HepG2 (cell line): Measurements from ENCODE around the gene S100A13. TPM values are rescaled to one million over a fixed set of nuclear protein-coding genes. Genes with fewer than 3 reads are reported as not detected.

Experiments
- CCDC6 ChIP-seq: sonication (generic); formaldehyde crosslinking; IDR thresholded peaks from 2 replicates; pipeline ENCODE4 v1.8.1; 2022; ENCODE audit warnings: mild to moderate bottlenecking, missing genetic modification reagents, moderate library complexity
- CEBPB ChIP-seq: IDR thresholded peaks from 2 replicates; pipeline ENCODE4 v1.6.1; 2011; ENCODE audit warnings: low read depth, low read length, improper control_type of control experiment, borderline replicate concordance
- ESRRA ChIP-seq: sonication (generic); formaldehyde crosslinking; IDR thresholded peaks from 2 replicates; pipeline ENCODE4 v1.5.1; 2020; ENCODE audit warnings: mild to moderate bottlenecking, low read depth, missing genetic modification reagents
- FOXJ3 ChIP-seq: sonication (generic); formaldehyde crosslinking; IDR thresholded peaks from 2 replicates; pipeline ENCODE4 v1.4.0; 2020; ENCODE audit warnings: missing genetic modification reagents, mild to moderate bottlenecking, borderline replicate concordance
- ISL2 ChIP-seq: sonication (generic); formaldehyde crosslinking; IDR thresholded peaks from 2 replicates; pipeline ENCODE4 v1.5.0; 2020; ENCODE audit warnings: missing genetic modification reagents
- KDM5A ChIP-seq: fragments of 200-600 bp; sonication (generic); IDR thresholded peaks from 2 replicates; pipeline ENCODE4 v1.7.0; 2018; ENCODE audit warnings: antibody characterized with exemption, mild to moderate bottlenecking, low read length, borderline replicate concordance
- KLF12 ChIP-seq: sonication (generic); formaldehyde crosslinking; IDR thresholded peaks from 2 replicates; pipeline ENCODE4 v1.4.0; 2020; ENCODE audit warnings: missing genetic modification reagents, borderline replicate concordance
- KLF13 ChIP-seq: sonication (generic); formaldehyde crosslinking; IDR thresholded peaks from 2 replicates; pipeline ENCODE4 v1.4.0; 2020; ENCODE audit warnings: mild to moderate bottlenecking, missing genetic modification reagents
- MTA3 ChIP-seq: sonication (generic); formaldehyde crosslinking; IDR thresholded peaks from 2 replicates; pipeline ENCODE4 v1.4.0; 2020; ENCODE audit warnings: missing genetic modification reagents
- NFKBIZ ChIP-seq: IDR thresholded peaks from 2 replicates; pipeline ENCODE4 v1.6.1; 2018; ENCODE audit warnings: missing genetic modification reagents, missing compliant biosample characterization
- PCBP2 ChIP-seq: fragments of 200-400 bp; formaldehyde crosslinking; optimal IDR thresholded peaks from 2 replicates; pipeline ENCODE3; 2018; ENCODE audit warnings: low read length, low read depth; ENCODE audit not compliant: poor library complexity, severe bottlenecking
- RXRA ChIP-seq: sonication (generic); formaldehyde crosslinking; IDR thresholded peaks from 2 replicates; pipeline ENCODE4 v1.5.1; 2020; ENCODE audit warnings: missing genetic modification reagents
- TBX2 ChIP-seq: sonication (generic); formaldehyde crosslinking; IDR thresholded peaks from 2 replicates; pipeline ENCODE4 v1.5.0; 2020; ENCODE audit warnings: missing genetic modification reagents, mild to moderate bottlenecking, borderline replicate concordance
- YEATS4 ChIP-seq: sonication (generic); formaldehyde crosslinking; IDR thresholded peaks from 2 replicates; pipeline ENCODE4 v1.4.0; 2020; ENCODE audit warnings: missing genetic modification reagents, borderline replicate concordance
- ZFP62 ChIP-seq: sonication (generic); formaldehyde crosslinking; IDR thresholded peaks from 2 replicates; pipeline ENCODE4 v1.4.0; 2020; ENCODE audit warnings: missing genetic modification reagents
- ZNF30 ChIP-seq: sonication (generic); formaldehyde crosslinking; IDR thresholded peaks from 2 replicates; pipeline ENCODE4 v1.5.0; 2020; ENCODE audit warnings: mild to moderate bottlenecking, missing genetic modification reagents
- ZNF607 ChIP-seq: sonication (generic); formaldehyde crosslinking; IDR thresholded peaks from 2 replicates; pipeline ENCODE4 v1.5.1; 2020; ENCODE audit warnings: missing genetic modification reagents, mild to moderate bottlenecking, borderline replicate concordance
- ZNF879 ChIP-seq: sonication (generic); formaldehyde crosslinking; IDR thresholded peaks from 2 replicates; pipeline ENCODE4 v1.8.1; 2023; ENCODE audit warnings: missing genetic modification reagents
- polyA plus RNA-seq, 8 experiments: library from polyadenylated mRNA; depleted of rRNA in 3 of 8; stranded (reverse) in 7 of 8; unstranded in 1 of 8; fragments of >200 nt; fragmentation: Illumina TruSeq in 4 of 8; extraction: Trizol in 4 of 8; gene quantifications; 2 replicates each; pipeline versions ENCODE4 v1.2.1 to v1.2.3, GENCODE V29; 2011 to 2016; ENCODE audit warnings: low read depth in 4 of 8, missing spikeins in 1 of 8, mixed read lengths in 1 of 8; ENCODE audit not compliant: insufficient read depth in 1 of 8
- total RNA-seq, 5 experiments: library from RNA; depleted of rRNA; stranded (reverse); fragments of >200 nt; fragmentation: Illumina TruSeq; extraction: Trizol; gene quantifications; 2 replicates each; pipeline ENCODE4 v1.2.3, GENCODE V29; 2016; ENCODE audit warnings: low read depth in 1 of 5
- TF ChIP-seq, protein P1 (sequence below): sonication (generic); formaldehyde crosslinking; IDR thresholded peaks from 2 replicates; pipeline ENCODE4 v1.4.0; 2020; ENCODE audit warnings: missing genetic modification reagents
- TF ChIP-seq, protein P2 (sequence below): IDR thresholded peaks from 2 replicates; pipeline ENCODE4 v1.6.1; 2016; ENCODE audit warnings: missing biosample characterization, missing genetic modification reagents, low read depth
- TF ChIP-seq, protein P3 (sequence below): IDR thresholded peaks from 2 replicates; pipeline ENCODE4 v1.6.1; 2016; ENCODE audit warnings: missing genetic modification reagents, missing compliant biosample characterization
- TF ChIP-seq, protein P4 (sequence below): sonication (generic); formaldehyde crosslinking; IDR thresholded peaks from 2 replicates; pipeline ENCODE4 v1.8.1; 2022; ENCODE audit warnings: low read depth, mild to moderate bottlenecking, missing genetic modification reagents

S100A13 gene
- total and polyA plus RNA-seq, 2 of the 13 experiments (the other 11 are each of a cell fraction or from before 2014, with no cell fraction given) = 89.5 to 172 TPM

DNA sequence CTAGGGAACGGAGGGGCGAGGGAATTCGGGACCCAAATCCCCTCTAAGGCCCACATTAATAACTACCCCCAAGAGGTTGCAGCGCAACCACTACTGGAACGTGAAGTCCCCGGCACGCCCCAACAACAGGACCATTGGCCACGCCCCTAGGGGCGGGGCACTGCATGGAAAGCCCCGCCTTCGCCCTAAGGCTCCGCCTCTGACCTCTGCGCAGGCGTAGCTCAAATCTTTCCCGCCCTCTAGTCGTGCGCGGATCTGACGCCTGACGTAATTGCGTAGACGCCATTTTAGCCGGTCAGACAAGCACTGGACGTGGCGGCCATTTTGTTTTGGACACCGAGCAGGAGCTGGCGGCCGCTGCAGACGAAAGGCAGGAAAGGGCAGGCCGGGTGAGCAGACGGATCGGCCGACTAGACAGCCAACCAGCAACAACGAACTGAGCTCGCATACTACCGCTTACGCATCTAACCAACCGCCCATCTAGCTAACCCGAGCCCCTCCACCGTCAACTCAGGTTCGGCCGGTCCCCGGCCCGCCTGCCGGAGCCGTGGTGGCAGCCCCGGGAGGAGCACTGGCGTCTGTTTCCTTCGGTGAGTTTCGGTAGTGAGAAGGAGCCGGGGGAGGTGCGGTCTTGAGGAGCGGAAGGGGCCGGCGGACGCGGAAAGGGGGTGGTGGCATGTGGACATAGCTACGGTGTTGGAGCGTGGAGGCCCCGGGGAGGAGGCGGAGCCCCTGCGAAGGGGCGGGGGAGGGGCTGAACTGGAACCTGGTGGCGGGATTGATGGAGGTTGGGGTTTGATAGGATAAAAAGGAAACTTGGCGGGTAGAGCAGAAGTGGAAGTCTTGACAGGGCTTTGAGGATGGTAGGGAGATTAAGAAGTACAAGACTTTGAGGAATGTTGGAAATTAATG, 6.7 kb upstream of the S100A13 start, which contains the start of gene CHTOP (continued):
- TF ChIP-seq, protein P1, sequence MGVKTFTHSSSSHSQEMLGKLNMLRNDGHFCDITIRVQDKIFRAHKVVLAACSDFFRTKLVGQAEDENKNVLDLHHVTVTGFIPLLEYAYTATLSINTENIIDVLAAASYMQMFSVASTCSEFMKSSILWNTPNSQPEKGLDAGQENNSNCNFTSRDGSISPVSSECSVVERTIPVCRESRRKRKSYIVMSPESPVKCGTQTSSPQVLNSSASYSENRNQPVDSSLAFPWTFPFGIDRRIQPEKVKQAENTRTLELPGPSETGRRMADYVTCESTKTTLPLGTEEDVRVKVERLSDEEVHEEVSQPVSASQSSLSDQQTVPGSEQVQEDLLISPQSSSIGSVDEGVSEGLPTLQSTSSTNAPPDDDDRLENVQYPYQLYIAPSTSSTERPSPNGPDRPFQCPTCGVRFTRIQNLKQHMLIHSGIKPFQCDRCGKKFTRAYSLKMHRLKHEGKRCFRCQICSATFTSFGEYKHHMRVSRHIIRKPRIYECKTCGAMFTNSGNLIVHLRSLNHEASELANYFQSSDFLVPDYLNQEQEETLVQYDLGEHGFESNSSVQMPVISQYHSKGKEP (CRISPR knock-in tag) = peak; percentile 52; the same call in 1 of the 2 replicates
- no peak for TF ChIP-seq ZNF879
- TF ChIP-seq ZFP62 (CRISPR knock-in tag) = no peak
- peak; percentile 72; the same call in 1 of the 2 replicates for TF ChIP-seq YEATS4
- TF ChIP-seq CCDC6 (CRISPR knock-in tag) = peak; percentile 84; the same call in 1 of the 2 replicates
- TF ChIP-seq FOXJ3 (CRISPR knock-in tag) = peak; percentile 64
- TF ChIP-seq, protein P2, sequence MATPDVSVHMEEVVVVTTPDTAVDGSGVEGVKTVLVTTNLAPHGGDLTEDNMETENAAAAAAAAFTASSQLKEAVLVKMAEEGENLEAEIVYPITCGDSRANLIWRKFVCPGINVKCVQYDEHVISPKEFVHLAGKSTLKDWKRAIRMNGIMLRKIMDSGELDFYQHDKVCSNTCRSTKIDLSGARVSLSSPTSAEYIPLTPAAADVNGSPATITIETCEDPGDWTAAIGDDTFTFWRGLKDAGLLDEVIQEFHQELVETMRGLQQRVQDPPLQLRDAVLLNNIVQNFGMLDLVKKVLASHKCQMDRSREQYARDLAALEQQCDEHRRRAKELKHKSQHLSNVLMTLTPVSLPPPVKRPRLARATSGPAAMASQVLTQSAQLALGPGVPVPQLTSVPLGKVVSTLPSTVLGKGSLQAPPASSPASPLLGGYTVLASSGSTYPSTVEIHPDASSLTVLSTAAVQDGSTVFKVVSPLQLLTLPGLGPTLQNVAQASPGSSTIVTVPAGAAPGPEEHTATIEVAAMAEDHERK (CRISPR knock-in tag) = peak; percentile 98
- TF ChIP-seq TBX2 (CRISPR knock-in tag) = peak; percentile 87
- TF ChIP-seq MTA3 (CRISPR knock-in tag) = no peak
- TF ChIP-seq ZNF607 (CRISPR knock-in tag) = peak; percentile 91; the same call in 1 of the 2 replicates
- peak; percentile 67; the same call in 1 of the 2 replicates for TF ChIP-seq RXRA (CRISPR knock-in tag)
- TF ChIP-seq, protein P3, sequence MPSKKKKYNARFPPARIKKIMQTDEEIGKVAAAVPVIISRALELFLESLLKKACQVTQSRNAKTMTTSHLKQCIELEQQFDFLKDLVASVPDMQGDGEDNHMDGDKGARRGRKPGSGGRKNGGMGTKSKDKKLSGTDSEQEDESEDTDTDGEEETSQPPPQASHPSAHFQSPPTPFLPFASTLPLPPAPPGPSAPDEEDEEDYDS (CRISPR knock-in tag) = peak; percentile 93
- peak; percentile 76; the same call in 1 of the 2 replicates for TF ChIP-seq KDM5A
- no peak for TF ChIP-seq ZNF30 (CRISPR knock-in tag)
- TF ChIP-seq, protein P4, sequence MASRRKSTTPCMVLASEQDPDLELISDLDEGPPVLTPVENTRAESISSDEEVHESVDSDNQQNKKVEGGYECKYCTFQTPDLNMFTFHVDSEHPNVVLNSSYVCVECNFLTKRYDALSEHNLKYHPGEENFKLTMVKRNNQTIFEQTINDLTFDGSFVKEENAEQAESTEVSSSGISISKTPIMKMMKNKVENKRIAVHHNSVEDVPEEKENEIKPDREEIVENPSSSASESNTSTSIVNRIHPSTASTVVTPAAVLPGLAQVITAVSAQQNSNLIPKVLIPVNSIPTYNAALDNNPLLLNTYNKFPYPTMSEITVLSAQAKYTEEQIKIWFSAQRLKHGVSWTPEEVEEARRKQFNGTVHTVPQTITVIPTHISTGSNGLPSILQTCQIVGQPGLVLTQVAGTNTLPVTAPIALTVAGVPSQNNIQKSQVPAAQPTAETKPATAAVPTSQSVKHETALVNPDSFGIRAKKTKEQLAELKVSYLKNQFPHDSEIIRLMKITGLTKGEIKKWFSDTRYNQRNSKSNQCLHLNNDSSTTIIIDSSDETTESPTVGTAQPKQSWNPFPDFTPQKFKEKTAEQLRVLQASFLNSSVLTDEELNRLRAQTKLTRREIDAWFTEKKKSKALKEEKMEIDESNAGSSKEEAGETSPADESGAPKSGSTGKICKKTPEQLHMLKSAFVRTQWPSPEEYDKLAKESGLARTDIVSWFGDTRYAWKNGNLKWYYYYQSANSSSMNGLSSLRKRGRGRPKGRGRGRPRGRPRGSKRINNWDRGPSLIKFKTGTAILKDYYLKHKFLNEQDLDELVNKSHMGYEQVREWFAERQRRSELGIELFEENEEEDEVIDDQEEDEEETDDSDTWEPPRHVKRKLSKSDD = peak; percentile 99
- TF ChIP-seq NFKBIZ (CRISPR knock-in tag) = peak; percentile 80
- TF ChIP-seq KLF13 = no peak
- TF ChIP-seq ESRRA (CRISPR knock-in tag) = no peak; the same call in 1 of the 2 replicates
- TF ChIP-seq CEBPB = peak; percentile 36; the same call in 1 of the 2 replicates
- no peak; the same call in 1 of the 2 replicates for TF ChIP-seq KLF12 (CRISPR knock-in tag)
- no peak for TF ChIP-seq PCBP2
- 0 out of 2 replicates have a peak, but pooled peaks have one; percentile 36 for TF ChIP-seq ISL2
